Measurements from ENCODE around the gene CFLAR. TPM values are rescaled to one million over a fixed set of nuclear protein-coding genes. Genes with fewer than 3 reads are reported as not detected.

Gene CFLAR
- total and polyA plus RNA-seq, 9 of the 15 experiments (the other 6 are each of a cell fraction or from before 2014, with no cell fraction given), result 27.5 to 102 (median 54.0) TPM

DNA sequence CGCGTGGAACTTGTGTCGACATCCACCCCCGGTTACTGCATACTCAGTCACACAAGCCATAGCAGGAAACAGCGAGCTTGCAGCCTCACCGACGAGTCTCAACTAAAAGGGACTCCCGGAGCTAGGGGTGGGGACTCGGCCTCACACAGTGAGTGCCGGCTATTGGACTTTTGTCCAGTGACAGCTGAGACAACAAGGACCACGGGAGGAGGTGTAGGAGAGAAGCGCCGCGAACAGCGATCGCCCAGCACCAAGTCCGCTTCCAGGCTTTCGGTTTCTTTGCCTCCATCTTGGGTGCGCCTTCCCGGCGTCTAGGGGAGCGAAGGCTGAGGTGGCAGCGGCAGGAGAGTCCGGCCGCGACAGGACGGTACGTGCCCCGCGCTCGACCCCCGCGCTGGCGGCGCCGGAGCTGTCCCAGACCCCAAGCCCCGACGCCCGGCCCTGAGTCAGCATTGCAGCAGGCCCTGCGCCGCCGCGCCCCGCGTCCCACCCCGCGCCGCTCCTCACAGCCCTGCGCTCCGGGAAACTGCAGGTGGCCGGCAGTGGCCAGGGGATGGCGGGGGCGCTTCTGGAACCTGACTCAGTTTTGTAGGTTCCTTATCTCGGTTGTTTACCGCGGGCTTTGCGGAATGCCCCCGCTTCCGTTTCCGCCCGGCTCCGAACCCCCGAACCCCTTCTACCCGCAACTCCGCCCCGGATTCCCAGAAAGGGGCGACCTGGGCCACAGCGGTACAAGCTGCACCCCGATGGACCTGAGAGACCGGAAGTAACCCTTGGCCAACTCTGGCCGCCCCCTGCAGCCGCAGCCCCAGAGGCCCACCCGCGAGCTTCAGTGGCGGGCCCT lies at the start of gene CFLAR (continued):
- TF ChIP-seq E2F8 (IDR thresholded peaks at IDR 0.05; ENCODE audit: low read depth, partially characterized antibody) (peak; percentile 63), XRCC5 (IDR thresholded peaks at IDR 0.05; ENCODE audit: low read depth, low read length) (no peak), JUND (IDR thresholded peaks at IDR 0.05; ENCODE audit: borderline replicate concordance, low read depth, low read length) (peak; percentile 49; the same call in 1 of the 2 replicates), JUND (tag; IDR thresholded peaks at IDR 0.05; ENCODE audit: borderline replicate concordance, low read depth, low read length) (no peak; the same call in 2 of the 3 replicates), TAF9B (IDR thresholded peaks at IDR 0.05; ENCODE audit: partially characterized antibody) (peak; percentile 45), HIVEP1 (CRISPR knock-in tag; IDR thresholded peaks at IDR 0.05) (no peak), KDM5B (IDR thresholded peaks at IDR 0.05; ENCODE audit: insufficient replicate concordance, low read depth, low read length) (peak; percentile 75), HMGN3 (IDR thresholded peaks at IDR 0.05; ENCODE audit: borderline replicate concordance, extremely low read depth, insufficient read length, low read depth, low read length) (peak; percentile 86), ILF3 (IDR thresholded peaks at IDR 0.05; ENCODE audit: borderline replicate concordance) (peak; percentile 40; the same call in 1 of the 2 replicates), FOXA3 (CRISPR knock-in tag; conservative IDR thresholded peaks at IDR 0.05 in 1 of 2, IDR thresholded peaks at IDR 0.05 in 1 of 2) (peak in 1 of 2 experiments; percentile 40; a peak in 1 of 4 replicates), ZNF507 (tag; conservative IDR thresholded peaks at IDR 0.05) (no peak), EP300 (IDR thresholded peaks at IDR 0.05; ENCODE audit: low read length) (peak; percentile 77), POLR2B (IDR thresholded peaks at IDR 0.05; ENCODE audit: low read depth, partially characterized antibody) (peak; percentile 18), SETDB1 (IDR thresholded peaks at IDR 0.05; ENCODE audit: low read length) (no peak), ZNF79 (CRISPR knock-in tag; IDR thresholded peaks at IDR 0.05; ENCODE audit: low read depth) (no peak), ZNF830 (CRISPR knock-in tag; IDR thresholded peaks at IDR 0.05) (no peak), ZBTB7A (IDR thresholded peaks at IDR 0.05; ENCODE audit: borderline replicate concordance, control insufficient read depth, low read depth, low read length) (peak; percentile 85), ZNF436 (CRISPR knock-in tag; IDR thresholded peaks at IDR 0.05) (no peak), ZFX (CRISPR knock-in tag; IDR thresholded peaks at IDR 0.05) (peak; percentile 85), SIN3B (IDR thresholded peaks at IDR 0.05; ENCODE audit: low read depth) (no peak)
- TF ChIP-seq, protein P1, sequence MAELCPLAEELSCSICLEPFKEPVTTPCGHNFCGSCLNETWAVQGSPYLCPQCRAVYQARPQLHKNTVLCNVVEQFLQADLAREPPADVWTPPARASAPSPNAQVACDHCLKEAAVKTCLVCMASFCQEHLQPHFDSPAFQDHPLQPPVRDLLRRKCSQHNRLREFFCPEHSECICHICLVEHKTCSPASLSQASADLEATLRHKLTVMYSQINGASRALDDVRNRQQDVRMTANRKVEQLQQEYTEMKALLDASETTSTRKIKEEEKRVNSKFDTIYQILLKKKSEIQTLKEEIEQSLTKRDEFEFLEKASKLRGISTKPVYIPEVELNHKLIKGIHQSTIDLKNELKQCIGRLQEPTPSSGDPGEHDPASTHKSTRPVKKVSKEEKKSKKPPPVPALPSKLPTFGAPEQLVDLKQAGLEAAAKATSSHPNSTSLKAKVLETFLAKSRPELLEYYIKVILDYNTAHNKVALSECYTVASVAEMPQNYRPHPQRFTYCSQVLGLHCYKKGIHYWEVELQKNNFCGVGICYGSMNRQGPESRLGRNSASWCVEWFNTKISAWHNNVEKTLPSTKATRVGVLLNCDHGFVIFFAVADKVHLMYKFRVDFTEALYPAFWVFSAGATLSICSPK (IDR thresholded peaks at IDR 0.05; ENCODE audit: borderline replicate concordance), result no peak
- TF ChIP-seq, protein P2, sequence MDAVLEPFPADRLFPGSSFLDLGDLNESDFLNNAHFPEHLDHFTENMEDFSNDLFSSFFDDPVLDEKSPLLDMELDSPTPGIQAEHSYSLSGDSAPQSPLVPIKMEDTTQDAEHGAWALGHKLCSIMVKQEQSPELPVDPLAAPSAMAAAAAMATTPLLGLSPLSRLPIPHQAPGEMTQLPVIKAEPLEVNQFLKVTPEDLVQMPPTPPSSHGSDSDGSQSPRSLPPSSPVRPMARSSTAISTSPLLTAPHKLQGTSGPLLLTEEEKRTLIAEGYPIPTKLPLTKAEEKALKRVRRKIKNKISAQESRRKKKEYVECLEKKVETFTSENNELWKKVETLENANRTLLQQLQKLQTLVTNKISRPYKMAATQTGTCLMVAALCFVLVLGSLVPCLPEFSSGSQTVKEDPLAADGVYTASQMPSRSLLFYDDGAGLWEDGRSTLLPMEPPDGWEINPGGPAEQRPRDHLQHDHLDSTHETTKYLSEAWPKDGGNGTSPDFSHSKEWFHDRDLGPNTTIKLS (IDR thresholded peaks at IDR 0.05; ENCODE audit: borderline replicate concordance, low read depth), result no peak; the same call in 1 of the 2 replicates

Measured in K562 (cell line).